Transverse colon (tissue), 4 donors: ENCODE results near the gene FOLR3. TPM values are rescaled to one million over a fixed set of nuclear protein-coding genes. Genes with fewer than 3 reads are reported as not detected.
"Not testable (repeated sequence)": the region's sequence is repeated elsewhere in the genome, so short reads cannot be mapped to it uniquely, and the experiment has no call there.

Experiments used
- DNase-seq: peaks from one replicate; pipeline ENCODE4 v3.0.0-alpha.2; 2019
- H3K27ac ChIP-seq, 4 donors: fragments of 200-600 bp; sonication (generic); 2 replicates each; pipeline ENCODE4 v1.5.1; 2016 to 2018; ENCODE audit warnings: inconsistent platforms in 4 of 4
- H3K27me3 ChIP-seq: fragments of 200-600 bp; sonication (generic); 2 replicates; pipeline ENCODE4 v1.5.1; 2017; ENCODE audit warnings: inconsistent platforms
- H3K36me3 ChIP-seq, 4 donors: fragments of 200-600 bp; sonication (generic); 2 replicates each; pipeline ENCODE4 v1.5.1; 2017 to 2019; ENCODE audit warnings: inconsistent platforms in 4 of 4
- H3K4me1 ChIP-seq, 4 donors: fragments of 200-600 bp; sonication (generic); 2 replicates each; pipeline ENCODE4 v1.5.1; 2017 to 2020; ENCODE audit warnings: inconsistent platforms in 4 of 4
- H3K4me3 ChIP-seq, 4 donors: fragments of 200-600 bp; sonication (generic); 1 replicate in 1 of 4; 2 replicates in 3 of 4; pipeline versions ENCODE4 v1.5.1 to v1.6.1; 2017 to 2019; ENCODE audit warnings: inconsistent platforms in 4 of 4
- H3K9me3 ChIP-seq, 2 donors: fragments of 200-600 bp; sonication (generic); 2 replicates each; pipeline ENCODE4 v1.5.1; 2017 to 2019; ENCODE audit warnings: inconsistent platforms in 2 of 2
- CTCF ChIP-seq, 5 experiments: fragments of 200-600 bp in 3 of 5; fragments of 450-650 bp in 2 of 5; sonication (generic) in 3 of 5; IDR thresholded peaks; 1 replicate in 2 of 5; 2 replicates in 3 of 5; pipeline ENCODE4 v1.5.1; 2016 to 2017; ENCODE audit warnings: antibody characterized with exemption in 5 of 5, inconsistent platforms in 3 of 5, mild to moderate bottlenecking in 2 of 5, moderate library complexity in 1 of 5
- EP300 ChIP-seq: sonication (generic); formaldehyde crosslinking; IDR thresholded peaks from one replicate; pipeline ENCODE4 v1.6.1; 2017; ENCODE audit warnings: antibody characterized with exemption, low read depth
- POLR2A ChIP-seq: fragments of 450-650 bp; IDR thresholded peaks from one replicate; pipeline ENCODE4 v1.6.1; 2016; ENCODE audit warnings: antibody characterized with exemption, mild to moderate bottlenecking, moderate library complexity
- POLR2AphosphoS5 ChIP-seq, 3 donors: sonication (generic); formaldehyde crosslinking; IDR thresholded peaks; one replicate each; pipeline ENCODE4 v1.6.1; 2016; ENCODE audit warnings: antibody characterized with exemption in 3 of 3
- WGBS, 2 donors: methylation state at CpG; one replicate each; pipeline ENCODE4 v1.1.5; 2018; ENCODE audit warnings: low coverage in 1 of 2; 5-methylcytosine and 5-hydroxymethylcytosine counted together
- in situ Hi-C, 4 donors: fragments of 200-750 bp; cut with MboI; loops; one replicate each; pipeline versions ENCODE4 v1.15.0 to v1.15.1; 2017; ENCODE audit warnings: low sequenced_read_pairs in 3 of 4, low pct_ligation_motif_present in 1 of 4, low pct_unique_long_range_greater_than_20kb in 1 of 4
- intact Hi-C: fragments of 100-400 bp; cut with DNase I; formaldehyde crosslinking; loops from one replicate; pipeline ENCODE4 v1.15.1; 2023; ENCODE audit warnings: low total_unique reads
- total RNA-seq, 4 donors: library from RNA; depleted of rRNA; stranded (reverse); fragments of >200 nt; gene quantifications; one replicate each; pipeline ENCODE4 v1.1.0, GENCODE V29; 2016

The FOLR3 gene
- total RNA-seq, 4 donors from 2014 or later: not detected

DNA sequence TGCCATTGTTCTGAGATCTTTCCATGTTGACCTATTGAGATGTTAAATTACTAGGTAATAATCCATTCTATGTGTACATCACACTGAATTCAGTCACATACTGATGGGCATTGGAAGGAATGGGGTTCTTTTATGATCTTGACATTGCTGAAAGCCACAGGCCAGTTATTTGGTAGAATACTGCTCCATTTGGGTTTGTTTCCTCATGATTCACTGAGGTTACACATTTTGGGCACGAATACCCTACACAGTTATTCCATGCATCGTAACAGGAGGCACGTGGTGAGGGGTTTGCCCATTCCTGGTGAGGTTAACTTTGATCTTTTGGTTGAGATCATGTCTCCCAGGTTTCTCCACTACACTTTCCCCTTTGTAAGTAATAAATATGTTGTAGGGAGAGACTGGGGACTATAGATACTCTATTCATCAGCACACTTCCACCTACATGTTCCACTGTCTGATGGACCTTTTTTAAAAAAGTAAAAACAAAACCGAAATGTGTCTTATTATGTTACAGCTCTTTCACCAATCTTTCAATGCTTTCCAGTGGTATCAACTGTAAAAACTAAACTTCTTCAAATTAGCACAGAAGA, 44.4 kb downstream of the FOLR3 start:
- Histone ChIP-seq H3K36me3 (no peaks in the 10 kb centered on the region), H3K27me3 (no peaks in the 10 kb centered on the region), H3K9me3 (no peaks in the 10 kb centered on the region), H3K27ac (no peak overlapping the region), H3K4me3 (no peak overlapping the region), H3K4me1 (peaks cover 0 to 9% (median 2%) of the 10 kb centered on the region in 4 donors)
- DNase-seq: no peak
- in situ Hi-C loops: no loop called here
- TF ChIP-seq CTCF (IDR thresholded peaks at IDR 0.05) (no peak), POLR2A (no peak), EP300 (no peak), POLR2AphosphoS5 (IDR thresholded peaks at IDR 0.05) (no peak)
- intact Hi-C loops: no loop called here
- WGBS, 2 donors: 44 to 81% methylated on average over 4 of the region's 4 CpGs

GRCh38 chr11:72180892-72181552, 45.5 kb downstream of the FOLR3 start:
- intact Hi-C loops, H3K9me3 ChIP-seq, H3K36me3 ChIP-seq, H3K27ac ChIP-seq, H3K4me1 ChIP-seq, in situ Hi-C loops, DNase-seq, H3K27me3 ChIP-seq, H3K4me3 ChIP-seq: not testable (repeated sequence)
- 41 to 75% methylated on average over 2 to 6 of the region's 7 CpGs for WGBS, 2 donors

DNA sequence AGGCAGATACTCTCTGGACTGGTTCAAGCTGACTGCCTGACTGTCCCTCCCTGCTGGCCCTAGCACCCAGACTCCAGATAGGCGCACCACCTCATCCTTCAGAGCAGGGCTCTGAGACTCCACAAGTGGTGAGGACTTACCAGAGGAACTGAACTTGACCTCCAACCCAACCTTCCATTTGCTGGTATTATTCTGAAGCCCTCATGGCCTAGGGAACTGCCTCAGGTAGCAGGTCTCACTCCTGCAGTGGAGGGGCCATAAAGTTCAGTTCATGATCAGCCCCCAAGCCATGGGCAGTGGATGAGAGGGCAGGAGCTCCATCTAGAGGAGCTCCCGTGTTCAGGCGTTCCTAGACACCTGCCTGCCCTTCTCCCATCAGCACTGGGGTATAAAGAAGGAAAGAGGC, 46.0 kb downstream of the FOLR3 start:
- H3K9me3 ChIP-seq, DNase-seq, H3K4me1 ChIP-seq, H3K36me3 ChIP-seq, H3K4me3 ChIP-seq, in situ Hi-C loops, H3K27me3 ChIP-seq, intact Hi-C loops, H3K27ac ChIP-seq: not testable (repeated sequence)
- peak in 2 of 5 experiments; percentile 10 to 11 for TF ChIP-seq CTCF (IDR thresholded peaks at IDR 0.05)
- 73% methylated on average over 3 of the region's 3 CpGs; no CpG with 5 or more reads in 1 of the 2 donors for WGBS, 2 donors

- in situ Hi-C loops (no loop called here), intact Hi-C loops (no loop called here)
- no peaks in the 10 kb centered on the region for H3K36me3 ChIP-seq
- peaks cover 0 to 4% (median 0%) of the 10 kb centered on the region in 4 donors for H3K4me1 ChIP-seq
- no peak for TF ChIP-seq CTCF (IDR thresholded peaks at IDR 0.05)
- no peak for TF ChIP-seq EP300
- no peak for TF ChIP-seq POLR2AphosphoS5 (IDR thresholded peaks at IDR 0.05)
- no peak for TF ChIP-seq POLR2A
- DNase-seq: no peak
- no peaks in the 10 kb centered on the region for H3K27me3 ChIP-seq
- H3K9me3 ChIP-seq: no peaks in the 10 kb centered on the region
- no peak overlapping the region for H3K27ac ChIP-seq
- H3K4me3 ChIP-seq: no peak overlapping the region
- 83 to 90% methylated on average over 1 of the region's 1 CpG for WGBS, 2 donors
Measured at GRCh38 chr11:72188267-72188666, 52.7 kb downstream of the FOLR3 start.

Other genes starting within 250 kb of the FOLR3 start
- gene XNDC1N, start 207.1 kb upstream of the FOLR3 start, total RNA-seq: 10 to 100 TPM in 3 of 4 donors, 1 to 10 TPM in 1; 7.9 to 68.5 (median 15.6) TPM
- 10 to 100 TPM in 3 of 4 donors, 1 to 10 TPM in 1; 9.7 to 38.6 (median 31.4) TPM for gene RNF121, start 206.7 kb upstream of the FOLR3 start, total RNA-seq
- gene IL18BP, start 136.8 kb upstream of the FOLR3 start, total RNA-seq: 10 to 100 TPM in 3 of 4 donors, 1 to 10 TPM in 1; 7.4 to 29.9 (median 14.5) TPM
- 100 to 1,000 TPM; 323 to 520 (median 419) TPM for gene NUMA1, start 55.2 kb upstream of the FOLR3 start, total RNA-seq
- gene LRRC51, start 54.9 kb upstream of the FOLR3 start, total RNA-seq: 10 to 100 TPM in 1 of 4 donors, 1 to 10 TPM in 3; 5.1 to 77.4 (median 6.7) TPM
- 100 to 1,000 TPM in 2 of 4 donors, 10 to 100 TPM in 2; 59.1 to 156 (median 102) TPM for gene LAMTOR1, start 32.4 kb upstream of the FOLR3 start, total RNA-seq
- not detected for gene TOMT, start 29.8 kb upstream of the FOLR3 start, total RNA-seq
- 10 to 100 TPM; 15.1 to 44.5 (median 27.6) TPM for gene ANAPC15, start 23.0 kb upstream of the FOLR3 start, total RNA-seq
- not detected for gene FOLR1, start 56.4 kb downstream of the FOLR3 start, total RNA-seq
- gene FOLR2, start 81.1 kb downstream of the FOLR3 start, total RNA-seq: 10 to 100 TPM in 1 of 4 donors, 1 to 10 TPM in 2, not detected in 1; 6.4 to 16.1 (median 8.6) TPM
- 100 to 1,000 TPM in 2 of 4 donors, 10 to 100 TPM in 2; 92.8 to 388 (median 157) TPM for gene INPPL1, start 89.0 kb downstream of the FOLR3 start, total RNA-seq
- gene PHOX2A, start 108.5 kb downstream of the FOLR3 start, total RNA-seq: 1 to 10 TPM in 1 of 4 donors, under 1 TPM in 3; 0.41 to 2.6 (median 0.70) TPM